HCT116 (cell line): ENCODE data around the gene HIC1.

Experiments used
- CTCF ChIP-seq, 3 experiments: fragments of 200-600 bp in 1 of 3; sonication (generic) in 1 of 3; IDR thresholded peaks in 2 of 3; conservative IDR thresholded peaks in 1 of 3; 2 replicates each; pipeline ENCODE4 v1.5.1; 2012 to 2017; ENCODE audit warnings: low read depth in 2 of 3, low read length in 2 of 3, antibody characterized with exemption in 1 of 3, borderline replicate concordance in 1 of 3, control low read depth in 1 of 3, mild to moderate bottlenecking in 1 of 3, mixed read lengths in 1 of 3, mixed run types in 1 of 3, moderate library complexity in 1 of 3; ENCODE audit not compliant: insufficient read depth in 1 of 3
- EZH2 ChIP-seq: fragments of 200-600 bp; sonication (generic); IDR thresholded peaks from 2 replicates; pipeline ENCODE4 v1.6.1; 2017; ENCODE audit warnings: antibody characterized with exemption, mixed run types
- EZH2phosphoT487 ChIP-seq: fragments of 200-600 bp; IDR thresholded peaks from 2 replicates; pipeline ENCODE4 v1.6.1; 2018; ENCODE audit warnings: antibody characterized with exemption, borderline replicate concordance
- MAX ChIP-seq: IDR thresholded peaks from 2 replicates; pipeline ENCODE4 v1.6.1; 2012
- RAD21 ChIP-seq: IDR thresholded peaks from 2 replicates; pipeline ENCODE4 v1.6.1; 2012; ENCODE audit warnings: low read depth, mild to moderate bottlenecking
- ZNF274 ChIP-seq: fragments of 200-500 bp; sonication (Bioruptor generic); IDR thresholded peaks from 2 replicates; pipeline ENCODE4 v1.6.1; 2014; ENCODE audit warnings: mild to moderate bottlenecking, low read depth, low read length, inconsistent platforms
- TF ChIP-seq, protein P1 (sequence below): IDR thresholded peaks from 2 replicates; pipeline ENCODE4 v1.6.1; 2012; ENCODE audit warnings: low read depth

- TF ChIP-seq EZH2 (no peak), CTCF (IDR thresholded peaks at IDR 0.05 in 2 of 3, conservative IDR thresholded peaks at IDR 0.05 in 1 of 3; ENCODE audit: borderline replicate concordance in 1 of 3, insufficient read depth in 1 of 3, low read depth in 2 of 3, low read length in 2 of 3) (no peak), ZNF274 (no peak), EZH2phosphoT487 (no peak), RAD21 (no peak), MAX (no peak)
- TF ChIP-seq, protein P1, sequence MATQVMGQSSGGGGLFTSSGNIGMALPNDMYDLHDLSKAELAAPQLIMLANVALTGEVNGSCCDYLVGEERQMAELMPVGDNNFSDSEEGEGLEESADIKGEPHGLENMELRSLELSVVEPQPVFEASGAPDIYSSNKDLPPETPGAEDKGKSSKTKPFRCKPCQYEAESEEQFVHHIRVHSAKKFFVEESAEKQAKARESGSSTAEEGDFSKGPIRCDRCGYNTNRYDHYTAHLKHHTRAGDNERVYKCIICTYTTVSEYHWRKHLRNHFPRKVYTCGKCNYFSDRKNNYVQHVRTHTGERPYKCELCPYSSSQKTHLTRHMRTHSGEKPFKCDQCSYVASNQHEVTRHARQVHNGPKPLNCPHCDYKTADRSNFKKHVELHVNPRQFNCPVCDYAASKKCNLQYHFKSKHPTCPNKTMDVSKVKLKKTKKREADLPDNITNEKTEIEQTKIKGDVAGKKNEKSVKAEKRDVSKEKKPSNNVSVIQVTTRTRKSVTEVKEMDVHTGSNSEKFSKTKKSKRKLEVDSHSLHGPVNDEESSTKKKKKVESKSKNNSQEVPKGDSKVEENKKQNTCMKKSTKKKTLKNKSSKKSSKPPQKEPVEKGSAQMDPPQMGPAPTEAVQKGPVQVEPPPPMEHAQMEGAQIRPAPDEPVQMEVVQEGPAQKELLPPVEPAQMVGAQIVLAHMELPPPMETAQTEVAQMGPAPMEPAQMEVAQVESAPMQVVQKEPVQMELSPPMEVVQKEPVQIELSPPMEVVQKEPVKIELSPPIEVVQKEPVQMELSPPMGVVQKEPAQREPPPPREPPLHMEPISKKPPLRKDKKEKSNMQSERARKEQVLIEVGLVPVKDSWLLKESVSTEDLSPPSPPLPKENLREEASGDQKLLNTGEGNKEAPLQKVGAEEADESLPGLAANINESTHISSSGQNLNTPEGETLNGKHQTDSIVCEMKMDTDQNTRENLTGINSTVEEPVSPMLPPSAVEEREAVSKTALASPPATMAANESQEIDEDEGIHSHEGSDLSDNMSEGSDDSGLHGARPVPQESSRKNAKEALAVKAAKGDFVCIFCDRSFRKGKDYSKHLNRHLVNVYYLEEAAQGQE, result no peak
Observed at GRCh38 chr17:2065949-2066400, 11.1 kb downstream of the HIC1 start.
